Astrocyte (in vitro differentiated cells and primary cell): ENCODE results near the gene TPT1. TPM values are rescaled to one million over a fixed set of nuclear protein-coding genes. Genes with fewer than 3 reads are reported as not detected.
"Not testable (repeated sequence)": the region's sequence is repeated elsewhere in the genome, so short reads cannot be mapped to it uniquely, and the experiment has no call there.

ENCODE experiments used
- DNase-seq: peaks from one replicate; pipeline ENCODE4 v3.0.0-alpha.2; 2010; ENCODE audit warnings: low read depth
- FAIRE-seq: peaks from 2 replicates; lab custom pipeline; 2011; peaks lifted over from hg19 to GRCh38; lab: Jason Lieb, UNC
- H2AFZ ChIP-seq: 2 replicates; pipeline ENCODE4 v1.6.0; 2012; ENCODE audit warnings: low read depth, low read length, inconsistent platforms
- H3K27ac ChIP-seq: 2 replicates; pipeline ENCODE4 v1.5.1; 2011; ENCODE audit warnings: low read depth, low read length, inconsistent platforms
- H3K27me3 ChIP-seq: 2 replicates; pipeline ENCODE4 v1.6.0; 2011; ENCODE audit warnings: low read length, inconsistent platforms; ENCODE audit not compliant: insufficient read depth
- H3K36me3 ChIP-seq: 2 replicates; pipeline ENCODE4 v1.5.1; 2011; ENCODE audit warnings: low read length, inconsistent platforms; ENCODE audit not compliant: insufficient read depth
- H3K4me1 ChIP-seq: 2 replicates; pipeline ENCODE4 v1.5.1; 2011; ENCODE audit warnings: low read length, inconsistent platforms; ENCODE audit not compliant: insufficient read depth
- H3K4me2 ChIP-seq: 2 replicates; pipeline ENCODE4 v1.6.0; 2012; ENCODE audit warnings: low read length, inconsistent platforms
- H3K4me3 ChIP-seq: 2 replicates; pipeline ENCODE4 v1.5.1; 2011; ENCODE audit warnings: low read depth, mild to moderate bottlenecking, low read length, inconsistent platforms; ENCODE audit not compliant: insufficient read depth
- H3K79me2 ChIP-seq: 2 replicates; pipeline ENCODE4 v1.6.0; 2012; ENCODE audit warnings: mild to moderate bottlenecking, low read length, inconsistent platforms; ENCODE audit not compliant: insufficient read depth
- H3K9ac ChIP-seq: 2 replicates; pipeline ENCODE4 v1.6.0; 2012; ENCODE audit warnings: mild to moderate bottlenecking, low read length, inconsistent platforms
- H3K9me3 ChIP-seq: 2 replicates; pipeline ENCODE4 v1.5.1; 2012; ENCODE audit warnings: low read depth, mild to moderate bottlenecking, low read length, inconsistent platforms; ENCODE audit not compliant: insufficient read depth
- H4K20me1 ChIP-seq: 2 replicates; pipeline ENCODE4 v1.6.0; 2012; ENCODE audit warnings: low read length, inconsistent platforms; ENCODE audit not compliant: insufficient read depth
- H3K27ac Mint-ChIP-seq: one replicate; pipeline ENCODE4 v1.8.0; 2021; ENCODE audit warnings: mild to moderate bottlenecking, mixed read lengths; ENCODE audit not compliant: unreplicated experiment
- H3K27me3 Mint-ChIP-seq: one replicate; pipeline ENCODE4 v1.8.0; 2021; ENCODE audit warnings: low read depth, mixed read lengths; ENCODE audit not compliant: unreplicated experiment
- H3K36me3 Mint-ChIP-seq: one replicate; pipeline ENCODE4 v1.8.0; 2021; ENCODE audit warnings: low read depth, mixed read lengths; ENCODE audit not compliant: unreplicated experiment
- H3K4me1 Mint-ChIP-seq: one replicate; pipeline ENCODE4 v1.8.0; 2021; ENCODE audit warnings: low read depth, mixed read lengths; ENCODE audit not compliant: unreplicated experiment
- H3K4me3 Mint-ChIP-seq: one replicate; pipeline ENCODE4 v1.8.0; 2021; ENCODE audit warnings: mild to moderate bottlenecking, moderate library complexity, mixed read lengths; ENCODE audit not compliant: unreplicated experiment
- H3K9me3 Mint-ChIP-seq: one replicate; pipeline ENCODE4 v1.8.0; 2021; ENCODE audit warnings: mild to moderate bottlenecking, mixed read lengths; ENCODE audit not compliant: unreplicated experiment
- CTCF ChIP-seq: IDR thresholded peaks from 2 replicates; pipeline ENCODE4 v1.5.1; 2011; ENCODE audit warnings: low read depth, mild to moderate bottlenecking, inconsistent platforms, low read length, moderate library complexity; ENCODE audit not compliant: insufficient read depth
- EZH2 ChIP-seq: IDR thresholded peaks from 2 replicates; pipeline ENCODE4 v1.6.1; 2012; ENCODE audit warnings: mild to moderate bottlenecking, low read length, inconsistent platforms; ENCODE audit not compliant: insufficient read depth
- total RNA-seq: library from RNA; stranded (reverse); gene quantifications from 2 replicates; pipeline ENCODE4 v1.2.1, GENCODE V29; 2021

Gene TPT1
- total RNA-seq, 1 donor from 2014 or later = 2,540 TPM

DNA sequence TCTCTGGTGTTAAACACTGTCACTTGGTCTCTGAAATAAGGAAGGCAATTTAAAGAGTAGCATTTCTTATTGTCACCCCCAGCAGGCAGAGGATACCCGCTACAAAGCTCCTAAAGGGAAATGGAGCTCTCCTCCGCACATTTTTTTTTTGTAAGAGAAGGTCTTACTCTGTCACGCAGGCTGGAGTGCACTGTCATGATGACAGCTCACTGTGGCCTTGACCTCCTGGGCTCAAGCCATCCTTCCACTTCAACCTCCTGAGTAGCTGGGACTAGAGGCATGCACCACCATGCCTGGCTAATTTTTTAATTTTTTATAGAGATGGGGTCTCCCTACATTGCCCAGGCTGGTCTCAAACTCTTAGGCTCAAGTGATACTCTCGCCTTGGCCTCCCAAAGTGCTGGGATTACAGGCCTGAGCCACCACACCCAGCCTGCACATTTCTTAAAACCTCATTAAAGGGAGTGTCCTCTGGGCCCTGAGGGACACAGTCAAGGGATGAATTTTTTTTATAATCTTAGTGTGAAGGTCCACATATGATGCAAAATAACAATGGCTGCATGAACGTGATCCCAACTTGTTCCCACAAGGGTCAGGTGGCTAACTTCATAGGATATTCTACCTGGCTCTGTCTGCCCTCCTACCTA lies 45.0 kb upstream of the TPT1 start:
- Mint-ChIP-seq H3K9me3 (no peaks in the 10 kb centered on the region), H3K4me3 (no peak overlapping the region), H3K27ac (no peak overlapping the region), H3K36me3 (peaks cover 16% of the 10 kb centered on the region), H3K27me3 (no peaks in the 10 kb centered on the region), H3K4me1 (no peaks in the 10 kb centered on the region)
- TF ChIP-seq EZH2 (no peak), CTCF (no peak)
- no peak for FAIRE-seq
- H3K4me3 ChIP-seq = no peak overlapping the region
- no peaks in the 10 kb centered on the region for H3K4me1 ChIP-seq
- no peak overlapping the region for H2AFZ ChIP-seq
- no peak overlapping the region for H3K9ac ChIP-seq
- H3K27me3 ChIP-seq = no peaks in the 10 kb centered on the region
- no peak overlapping the region for H3K27ac ChIP-seq
- H3K9me3 ChIP-seq = no peaks in the 10 kb centered on the region
- H4K20me1 ChIP-seq = no peaks in the 10 kb centered on the region
- H3K36me3 ChIP-seq = no peaks in the 10 kb centered on the region
- H3K4me2 ChIP-seq = no peak overlapping the region
- DNase-seq = no peak
- no peaks in the 10 kb centered on the region for H3K79me2 ChIP-seq

DNA sequence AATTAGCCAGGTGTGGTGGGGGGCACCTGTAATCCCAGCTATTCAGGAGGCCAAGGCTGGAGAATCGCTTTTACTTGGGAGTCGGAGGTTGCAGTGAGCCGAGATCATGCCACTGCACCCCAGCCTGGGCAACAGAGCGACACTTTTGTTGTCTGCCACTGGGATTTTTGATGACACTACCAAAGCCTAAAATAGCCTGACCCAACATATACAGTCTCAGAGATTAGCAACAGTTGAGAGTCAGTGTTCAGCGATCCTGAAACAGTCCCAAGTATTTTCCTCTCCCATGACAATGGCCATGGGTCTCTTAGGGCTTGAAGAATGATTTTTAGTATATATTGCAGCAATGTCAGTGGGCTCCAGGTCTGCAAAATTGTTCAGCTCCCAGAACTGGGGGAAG lies 44.3 kb upstream of the TPT1 start:
- FAIRE-seq (no peak), DNase-seq (no peak)
- H3K79me2 ChIP-seq = no peaks in the 10 kb centered on the region
- no peaks in the 10 kb centered on the region for H3K9me3 ChIP-seq
- no peaks in the 10 kb centered on the region for H4K20me1 ChIP-seq
- Mint-ChIP-seq H3K36me3 (peaks cover 16% of the 10 kb centered on the region), H3K4me1 (no peaks in the 10 kb centered on the region), H3K27me3 (no peaks in the 10 kb centered on the region), H3K27ac (no peak overlapping the region), H3K4me3 (no peak overlapping the region), H3K9me3 (no peaks in the 10 kb centered on the region)
- TF ChIP-seq CTCF = no peak
- no peak for TF ChIP-seq EZH2
- H3K36me3 ChIP-seq = no peaks in the 10 kb centered on the region
- H3K4me1 ChIP-seq = no peaks in the 10 kb centered on the region
- no peak overlapping the region for H3K9ac ChIP-seq
- no peak overlapping the region for H3K27ac ChIP-seq
- H2AFZ ChIP-seq = no peak overlapping the region
- H3K27me3 ChIP-seq = no peaks in the 10 kb centered on the region
- H3K4me3 ChIP-seq = no peak overlapping the region
- no peak overlapping the region for H3K4me2 ChIP-seq

DNA sequence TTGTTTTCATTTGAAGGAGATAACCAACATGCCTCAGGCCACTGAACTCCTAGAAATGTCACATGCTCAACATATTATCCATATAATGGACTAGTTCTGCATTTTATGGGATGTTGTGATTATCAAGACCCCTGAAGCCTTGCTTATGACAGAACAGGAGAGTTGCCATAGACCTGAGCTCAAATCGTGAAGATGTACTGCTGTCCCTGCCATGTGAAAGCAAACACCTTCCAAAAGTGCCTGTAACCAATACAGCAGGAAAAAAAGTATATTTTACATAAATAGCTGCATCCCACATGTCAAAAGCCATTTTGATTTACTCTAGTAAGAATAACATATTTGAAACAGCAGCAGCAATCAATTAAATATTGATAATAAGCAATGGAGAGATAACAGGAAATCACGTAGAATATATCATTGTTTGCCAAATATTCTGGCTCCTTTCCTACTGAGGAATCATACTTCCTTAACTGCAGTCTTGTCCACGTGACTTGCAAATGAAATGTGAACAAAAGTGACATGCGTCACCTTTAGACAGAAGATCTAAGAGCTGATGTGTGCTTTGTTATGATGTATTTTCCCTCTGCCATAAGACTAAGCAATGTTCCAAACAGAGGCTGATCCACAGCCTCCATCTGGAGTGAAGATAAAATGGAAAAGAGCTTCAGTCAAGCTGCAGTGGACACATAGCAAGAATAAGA lies 43.6 kb upstream of the TPT1 start:
- DNase-seq (no peak), FAIRE-seq (no peak)
- H3K9me3 Mint-ChIP-seq = no peaks in the 10 kb centered on the region
- TF ChIP-seq CTCF (no peak), EZH2 (no peak)
- H3K4me3 Mint-ChIP-seq = no peak overlapping the region
- Histone ChIP-seq H3K4me2 (no peak overlapping the region), H3K4me3 (no peak overlapping the region), H3K9ac (no peak overlapping the region), H3K9me3 (no peaks in the 10 kb centered on the region), H3K27ac (no peak overlapping the region), H3K4me1 (no peaks in the 10 kb centered on the region), H2AFZ (no peak overlapping the region), H3K27me3 (no peaks in the 10 kb centered on the region), H4K20me1 (no peaks in the 10 kb centered on the region), H3K36me3 (no peaks in the 10 kb centered on the region), H3K79me2 (no peaks in the 10 kb centered on the region)
- H3K27ac Mint-ChIP-seq = no peak overlapping the region
- H3K36me3 Mint-ChIP-seq = peaks cover 16% of the 10 kb centered on the region
- H3K27me3 Mint-ChIP-seq = no peaks in the 10 kb centered on the region
- no peaks in the 10 kb centered on the region for H3K4me1 Mint-ChIP-seq

DNA sequence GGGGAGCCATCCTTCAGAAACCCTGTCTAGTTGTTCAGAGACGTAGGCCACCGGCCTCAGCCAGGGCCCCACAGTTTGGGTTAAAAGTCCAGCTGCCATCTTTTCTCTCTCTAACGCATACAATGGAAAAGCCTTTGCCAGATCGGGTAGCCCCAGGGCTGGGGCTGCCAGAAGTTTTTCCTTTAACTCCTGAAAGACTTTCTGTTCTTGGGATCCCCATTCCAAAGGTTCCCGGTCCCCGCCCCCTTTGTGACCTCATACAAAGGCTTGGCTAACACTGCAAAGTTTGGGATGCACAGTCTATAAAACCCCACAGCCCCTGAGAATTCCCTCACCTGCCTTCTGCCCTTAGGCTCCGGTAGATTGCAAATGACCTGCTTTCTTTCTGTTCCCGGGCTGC lies 41.8 kb upstream of the TPT1 start:
- not testable (repeated sequence) for H3K27me3 ChIP-seq, DNase-seq, H4K20me1 ChIP-seq, H3K9me3 ChIP-seq, H3K36me3 ChIP-seq, H3K4me3 ChIP-seq, H3K27ac ChIP-seq, H3K4me1 Mint-ChIP-seq, H3K27ac Mint-ChIP-seq, H3K4me1 ChIP-seq, H3K4me3 Mint-ChIP-seq, H3K9me3 Mint-ChIP-seq, H3K9ac ChIP-seq, H2AFZ ChIP-seq, FAIRE-seq, H3K4me2 ChIP-seq, H3K79me2 ChIP-seq, H3K27me3 Mint-ChIP-seq
- peaks cover 12% of the 10 kb centered on the region for H3K36me3 Mint-ChIP-seq
